ENCODE results near the gene SLC30A2. TPM values are rescaled to one million over a fixed set of nuclear protein-coding genes. Genes with fewer than 3 reads are reported as not detected.

The SLC30A2 gene
- total RNA-seq, 1 experiment from 2014 or later, result 3.0 TPM

DNA sequence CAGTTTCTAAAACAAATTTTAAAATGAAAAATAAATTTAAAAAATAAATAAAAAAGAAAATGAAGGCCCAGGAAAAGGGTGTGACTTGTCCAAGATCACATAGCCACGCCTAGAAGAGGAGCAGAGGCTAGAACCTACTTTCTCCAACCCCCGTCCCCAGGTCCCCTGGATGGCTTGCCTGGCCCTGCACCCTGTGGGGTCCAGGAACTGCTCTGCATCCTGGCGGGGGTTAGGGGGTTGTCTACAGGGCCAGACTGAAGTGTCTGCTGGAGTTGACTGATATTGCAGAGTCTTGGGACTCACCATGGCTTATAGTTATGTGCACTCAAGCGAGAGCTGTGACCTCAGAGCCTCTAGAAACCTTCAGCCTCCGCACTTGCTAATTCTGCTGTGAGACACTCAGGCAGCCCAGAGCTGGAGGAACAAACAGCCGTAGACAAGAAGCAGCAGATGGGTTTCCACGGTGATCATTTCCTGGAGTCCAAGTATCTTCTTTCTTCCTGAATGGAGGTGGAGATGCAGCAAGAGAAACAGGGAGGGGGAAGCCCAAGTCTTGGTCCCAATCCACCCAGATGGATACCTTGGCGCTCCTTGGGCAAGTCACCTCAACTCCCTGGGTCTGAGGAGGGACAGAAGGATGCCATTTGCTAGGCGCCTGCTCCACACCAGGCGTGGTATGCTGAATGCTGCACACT is 29.5 kb downstream of the SLC30A2 start:
- Histone ChIP-seq H3K9me3 (no peaks in the 10 kb centered on the region), H3K27me3 (replicated peaks; ENCODE audit: control insufficient read depth, insufficient read depth, low read length) (no peaks in the 10 kb centered on the region), H3K4me3 (ENCODE audit: low read depth, low read length) (no peak overlapping the region), H3K36me3 (ENCODE audit: control insufficient read depth, insufficient read depth, low read length) (no peaks in the 10 kb centered on the region), H3K4me1 (no peaks in the 10 kb centered on the region)
- no peak overlapping the region for H3K27ac Mint-ChIP-seq (ENCODE audit: unreplicated experiment)
- ChIA-PET POLR2A (no interaction called here), CTCF (interaction anchor here (0.5 kb wide), 1 partner anchor 168 kb away, joined by 17 read pairs; no protein-coding TSS in a partner anchor)
- TF ChIP-seq CTCF (IDR thresholded peaks at IDR 0.05; ENCODE audit: insufficient read depth in 1 of 2, low read depth in 1 of 2, low read length in 1 of 2, severe bottlenecking in 1 of 2, unreplicated experiment in 1 of 2), result no peak
- no peak for DNase-seq
- H3K36me3 Mint-ChIP-seq (ENCODE audit: insufficient read depth, unreplicated experiment), result no peaks in the 10 kb centered on the region
- BruUV-seq (replicated peaks), result no TSS peak
- peaks cover 2% of the 10 kb centered on the region for H3K4me1 Mint-ChIP-seq (ENCODE audit: low read depth, unreplicated experiment)
- no peaks in the 10 kb centered on the region for H3K27me3 Mint-ChIP-seq (ENCODE audit: insufficient read depth, unreplicated experiment)
- no peak overlapping the region for H3K4me3 Mint-ChIP-seq (ENCODE audit: unreplicated experiment)
- H3K9me3 Mint-ChIP-seq (ENCODE audit: unreplicated experiment), result no peaks in the 10 kb centered on the region
- intact Hi-C loops (cut with micrococcal nuclease; ENCODE audit: unreplicated experiment), result no loop called here

DNA sequence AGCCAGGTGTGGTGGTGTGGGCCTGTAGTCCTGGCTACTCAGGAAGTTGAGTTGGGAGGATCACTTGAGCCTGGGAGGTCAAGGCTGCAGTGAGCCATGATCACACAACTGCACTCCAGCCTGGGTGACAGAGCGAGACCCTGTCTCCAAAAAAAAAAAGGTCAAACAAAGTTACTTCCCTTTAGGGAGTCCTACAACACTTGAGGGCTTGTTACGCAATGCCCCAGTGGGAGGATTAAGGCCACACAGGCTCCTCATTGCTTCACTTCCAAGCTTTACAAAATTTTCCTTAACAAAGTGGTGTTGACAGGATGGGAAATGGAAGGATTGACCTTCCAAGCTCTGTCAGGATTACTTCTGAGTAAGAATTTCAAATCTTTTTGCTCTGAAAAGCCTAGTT is 30.6 kb downstream of the SLC30A2 start:
- H3K4me1 ChIP-seq, result no peaks in the 10 kb centered on the region
- Mint-ChIP-seq H3K4me3 (ENCODE audit: unreplicated experiment) (no peak overlapping the region), H3K36me3 (ENCODE audit: insufficient read depth, unreplicated experiment) (no peaks in the 10 kb centered on the region), H3K27ac (ENCODE audit: unreplicated experiment) (no peak overlapping the region), H3K9me3 (ENCODE audit: unreplicated experiment) (no peaks in the 10 kb centered on the region), H3K4me1 (ENCODE audit: low read depth, unreplicated experiment) (no peaks in the 10 kb centered on the region), H3K27me3 (ENCODE audit: insufficient read depth, unreplicated experiment) (no peaks in the 10 kb centered on the region)
- no peaks in the 10 kb centered on the region for H3K36me3 ChIP-seq (ENCODE audit: control insufficient read depth, insufficient read depth, low read length)
- no TSS peak for BruUV-seq (replicated peaks)
- POLR2A ChIA-PET, result no interaction called here
- no peaks in the 10 kb centered on the region for H3K27me3 ChIP-seq (replicated peaks; ENCODE audit: control insufficient read depth, insufficient read depth, low read length)
- CTCF ChIA-PET, result no interaction called here
- peak in 1 of 2 experiments; percentile 26 for DNase-seq
- no peaks in the 10 kb centered on the region for H3K9me3 ChIP-seq
- no peak for TF ChIP-seq CTCF (IDR thresholded peaks at IDR 0.05; ENCODE audit: insufficient read depth in 1 of 2, low read depth in 1 of 2, low read length in 1 of 2, severe bottlenecking in 1 of 2, unreplicated experiment in 1 of 2)
- intact Hi-C loops (cut with micrococcal nuclease; ENCODE audit: unreplicated experiment), result no loop called here
- no peak overlapping the region for H3K4me3 ChIP-seq (ENCODE audit: low read depth, low read length)

GRCh38 chr1:26014179-26014578 is 31.7 kb downstream of the SLC30A2 start:
- Histone ChIP-seq H3K4me3 (ENCODE audit: low read depth, low read length) (no peak overlapping the region), H3K4me1 (no peaks in the 10 kb centered on the region), H3K27me3 (replicated peaks; ENCODE audit: control insufficient read depth, insufficient read depth, low read length) (no peaks in the 10 kb centered on the region), H3K36me3 (ENCODE audit: control insufficient read depth, insufficient read depth, low read length) (no peaks in the 10 kb centered on the region), H3K9me3 (no peaks in the 10 kb centered on the region)
- Mint-ChIP-seq H3K4me3 (ENCODE audit: unreplicated experiment) (no peak overlapping the region), H3K27ac (ENCODE audit: unreplicated experiment) (no peak overlapping the region), H3K9me3 (ENCODE audit: unreplicated experiment) (no peaks in the 10 kb centered on the region), H3K4me1 (ENCODE audit: low read depth, unreplicated experiment) (no peaks in the 10 kb centered on the region), H3K36me3 (ENCODE audit: insufficient read depth, unreplicated experiment) (no peaks in the 10 kb centered on the region), H3K27me3 (ENCODE audit: insufficient read depth, unreplicated experiment) (no peaks in the 10 kb centered on the region)
- DNase-seq, result no peak
- ChIA-PET POLR2A (no interaction called here), CTCF (no interaction called here)
- no peak for TF ChIP-seq CTCF (IDR thresholded peaks at IDR 0.05; ENCODE audit: insufficient read depth in 1 of 2, low read depth in 1 of 2, low read length in 1 of 2, severe bottlenecking in 1 of 2, unreplicated experiment in 1 of 2)
- intact Hi-C loops (cut with micrococcal nuclease; ENCODE audit: unreplicated experiment), result no loop called here
- no TSS peak for BruUV-seq (replicated peaks)

Data from Caco-2 (cell line).